Mesenteric fat pad (tissue), 1 donor: ENCODE data around the gene IQCK. TPM values are rescaled to one million over a fixed set of nuclear protein-coding genes. Genes with fewer than 3 reads are reported as not detected.
"Not testable (repeated sequence)": the region's sequence is repeated elsewhere in the genome, so short reads cannot be mapped to it uniquely, and the experiment has no call there.

Experiments used
- DNase-seq: peaks from one replicate; pipeline ENCODE4 v3.0.0-alpha.2; 2020; ENCODE audit warnings: low spot score
- total RNA-seq: library from RNA; stranded (reverse); fragmentation: NEBNext Ultra II Directional; extraction: Animal tissue kit (Norgen Biotek cat#: 25700); gene quantifications from one replicate; pipeline ENCODE4 v1.2.1, GENCODE V29; 2021
- donor health status: DM: yes; HTN: yes; CAD: no.

Gene IQCK
- total RNA-seq, 1 donor from 2014 or later, result 9.7 TPM

DNA sequence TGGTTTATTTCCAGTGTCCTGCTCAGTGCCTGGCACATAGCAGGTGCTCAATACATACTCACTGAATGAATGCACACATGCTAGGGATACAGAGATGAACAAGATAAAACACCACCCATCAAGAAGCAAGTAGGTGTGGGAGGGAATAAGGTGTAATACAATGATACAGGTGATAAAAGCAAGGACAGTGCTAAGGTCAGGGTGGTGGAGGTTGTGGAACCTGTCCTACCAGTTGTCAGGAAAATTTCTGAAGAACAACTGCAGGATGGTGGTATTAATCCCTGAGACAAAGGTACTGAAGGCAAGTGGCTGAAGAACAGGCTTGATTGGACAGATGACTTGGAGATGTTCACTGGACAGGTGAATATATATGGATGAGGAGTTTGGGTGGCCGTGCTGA is 1.9 kb upstream of the IQCK start:
- no peak for DNase-seq

DNA sequence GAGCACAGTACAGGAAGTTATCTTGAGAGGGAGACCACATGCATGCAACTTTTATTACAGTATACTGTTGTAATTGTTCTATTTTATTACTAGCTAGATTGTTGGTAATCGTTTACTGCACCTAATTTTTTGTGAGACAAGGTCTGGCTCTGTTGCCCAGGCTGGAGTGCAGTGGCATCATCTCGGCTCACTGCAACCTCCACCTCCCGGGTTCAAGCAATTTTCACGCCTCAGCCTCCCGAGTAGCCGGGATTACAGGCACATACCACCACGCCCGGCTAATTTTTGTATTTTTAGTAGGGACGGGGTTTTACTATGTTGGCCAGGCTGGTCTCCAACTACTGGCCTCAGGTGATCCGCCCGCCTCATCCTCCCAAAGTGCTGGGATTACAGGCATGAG is 1.3 kb upstream of the IQCK start:
- DNase-seq, result not testable (repeated sequence)

DNA sequence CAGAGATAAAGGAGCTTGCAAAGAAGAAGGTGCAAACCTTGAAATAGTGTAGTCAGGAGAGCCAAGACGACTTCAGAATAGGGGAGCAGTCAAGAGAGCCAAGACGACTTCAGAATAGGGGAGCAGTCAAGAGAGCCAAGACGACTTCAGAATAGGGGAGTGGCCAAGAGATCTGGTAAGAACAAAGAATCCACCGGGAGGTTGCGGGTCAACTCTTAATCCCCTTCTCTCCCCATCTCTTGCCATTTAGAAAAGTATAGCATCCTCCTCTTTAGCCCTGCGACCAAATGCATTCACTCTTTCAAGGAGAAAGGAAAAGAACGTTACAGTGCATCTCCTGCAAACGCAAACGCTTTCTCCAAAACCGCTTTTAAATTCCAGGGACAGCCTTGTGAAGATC is 757 bp upstream of the IQCK start:
- DNase-seq, result no peak

DNA sequence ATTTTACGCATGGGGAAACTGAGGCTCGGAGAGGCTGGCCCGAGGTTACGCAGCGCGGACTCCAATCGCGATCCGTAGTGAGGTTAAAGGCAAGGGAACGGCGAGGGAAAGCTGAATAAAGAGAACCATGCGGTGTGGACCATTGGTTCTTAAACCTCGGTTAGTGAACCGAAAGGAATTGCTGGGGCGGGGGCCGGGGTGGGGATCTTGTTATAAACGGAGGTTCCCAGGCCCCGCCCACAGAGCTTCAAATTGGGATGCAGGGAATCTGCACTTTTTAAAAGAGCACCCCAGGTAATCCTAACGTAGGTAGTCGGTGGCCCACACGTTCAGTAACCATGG is 524 bp downstream of the IQCK start:
- DNase-seq, result no peak

DNA sequence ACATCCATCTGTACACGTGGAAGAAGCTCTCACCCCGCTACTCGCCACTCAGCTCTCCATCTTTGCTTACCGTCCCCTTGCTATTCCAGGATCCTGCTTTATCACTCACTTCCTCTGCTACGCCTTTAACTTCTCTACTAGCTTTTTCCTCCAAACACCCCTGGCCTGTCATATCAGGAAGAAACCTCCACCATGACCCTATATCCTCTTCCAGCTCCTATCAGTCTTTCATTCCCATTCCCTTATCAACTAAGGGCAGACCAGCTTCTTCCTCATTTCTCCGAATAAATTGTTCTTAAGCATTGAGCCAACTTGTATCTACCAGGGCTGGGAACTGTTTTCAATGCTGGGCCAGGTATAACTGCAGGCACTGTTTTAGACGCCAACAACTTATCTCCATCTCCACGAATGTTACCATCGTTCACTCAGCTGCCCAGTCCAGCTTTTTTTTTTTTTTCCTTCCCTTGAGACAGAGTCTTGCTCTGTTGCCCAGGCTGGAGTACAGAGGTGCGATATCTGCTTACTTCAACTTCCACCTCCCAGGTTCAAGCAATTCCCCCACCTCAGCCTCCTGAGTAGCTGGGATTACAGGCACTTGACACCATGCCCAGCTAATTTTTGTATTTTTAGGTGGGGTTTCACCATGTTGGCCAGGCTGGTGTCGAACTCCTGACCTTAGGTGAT is 4.3 kb downstream of the IQCK start:
- no peak for DNase-seq

DNA sequence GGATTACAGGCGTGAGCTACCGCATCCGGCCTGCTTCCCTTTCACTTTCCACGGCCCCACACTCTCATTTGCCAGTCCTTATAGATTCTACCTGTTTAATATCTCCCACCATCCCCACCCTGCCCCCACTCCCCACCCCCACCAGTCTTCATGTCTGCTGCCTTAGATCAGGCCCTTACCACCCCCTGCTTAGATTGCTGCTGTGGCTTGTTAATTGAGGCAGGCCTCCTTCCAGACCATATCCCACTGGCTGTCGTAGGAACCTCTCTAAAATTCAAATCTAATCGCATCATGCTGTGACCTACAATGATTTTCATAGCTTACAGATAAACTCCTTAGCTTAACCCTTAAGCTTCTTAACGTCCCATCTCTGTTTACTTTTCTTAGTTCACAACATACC is 4.9 kb downstream of the IQCK start:
- no peak for DNase-seq

DNA sequence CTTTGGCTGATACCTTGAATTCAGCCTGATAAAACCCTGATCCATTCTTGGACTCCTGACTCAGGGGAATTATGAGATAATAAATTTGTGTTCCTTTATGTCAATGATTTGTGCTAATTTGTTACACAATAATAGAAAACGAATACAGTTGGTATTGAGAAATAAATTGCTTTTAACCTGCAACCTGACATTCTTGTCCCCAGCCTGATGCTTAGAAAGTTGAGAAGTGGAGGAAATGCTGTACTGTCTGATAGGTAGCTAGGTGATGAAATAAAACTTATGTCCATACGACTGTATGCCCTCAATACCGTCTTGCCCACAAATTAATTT is 10.5 kb downstream of the IQCK start:
- DNase-seq, result no peak

DNA sequence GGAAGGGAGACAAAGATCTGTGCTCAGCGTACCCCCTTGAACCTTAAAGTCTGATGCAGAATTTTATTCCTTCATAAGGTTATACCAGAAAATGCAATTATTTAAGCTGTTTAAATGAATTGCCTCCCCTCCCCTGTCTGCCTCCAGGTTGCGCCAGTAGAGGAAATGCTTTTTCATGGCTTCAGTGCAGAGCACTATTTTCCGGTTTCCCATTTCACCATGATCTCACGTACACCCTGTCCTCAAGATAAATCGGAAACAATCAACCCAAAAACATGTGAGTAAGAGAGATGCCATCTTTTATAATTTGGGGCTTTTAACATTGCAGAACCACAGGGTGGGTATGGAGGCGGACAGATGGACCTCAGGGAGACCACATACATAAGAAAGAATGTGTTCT is 15.5 kb downstream of the IQCK start:
- DNase-seq, result no peak

DNA sequence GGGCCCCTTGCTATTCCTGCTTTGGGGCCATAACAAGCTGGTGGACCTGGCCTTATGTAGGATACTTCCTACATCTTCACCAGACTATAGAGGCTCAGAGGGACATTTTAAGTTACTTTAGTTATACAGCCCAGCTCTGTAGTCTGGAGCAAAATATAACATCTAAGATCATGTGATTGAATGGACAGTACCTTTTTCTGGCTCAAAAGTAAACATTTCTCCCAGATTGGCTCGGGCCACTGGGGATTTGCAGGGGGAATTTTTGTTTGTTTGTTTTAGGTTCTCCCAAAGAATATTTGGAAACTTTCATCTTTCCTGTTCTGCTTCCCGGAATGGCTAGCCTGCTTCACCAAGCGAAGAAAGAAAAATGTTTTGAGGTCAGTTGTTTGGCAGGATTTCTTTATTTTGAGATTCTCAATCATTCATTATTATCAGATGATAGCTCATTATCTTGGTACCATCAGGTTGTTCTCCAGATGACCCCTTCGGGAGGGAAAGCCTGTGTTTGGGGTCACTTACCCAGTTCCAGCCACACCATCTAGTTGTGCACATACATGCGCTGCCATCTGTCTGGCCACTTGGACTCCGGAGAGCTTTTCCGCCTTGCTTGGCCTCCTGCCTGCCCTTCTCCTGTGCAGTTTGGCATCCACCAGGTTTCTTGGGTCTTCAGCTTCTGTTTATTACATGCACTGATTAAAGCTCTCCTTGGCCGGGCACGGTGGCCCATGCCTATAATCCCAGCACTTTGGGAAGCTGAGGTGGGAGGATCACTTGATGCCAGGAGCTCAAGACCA is 17.2 kb downstream of the IQCK start:
- DNase-seq, result no peak

DNA sequence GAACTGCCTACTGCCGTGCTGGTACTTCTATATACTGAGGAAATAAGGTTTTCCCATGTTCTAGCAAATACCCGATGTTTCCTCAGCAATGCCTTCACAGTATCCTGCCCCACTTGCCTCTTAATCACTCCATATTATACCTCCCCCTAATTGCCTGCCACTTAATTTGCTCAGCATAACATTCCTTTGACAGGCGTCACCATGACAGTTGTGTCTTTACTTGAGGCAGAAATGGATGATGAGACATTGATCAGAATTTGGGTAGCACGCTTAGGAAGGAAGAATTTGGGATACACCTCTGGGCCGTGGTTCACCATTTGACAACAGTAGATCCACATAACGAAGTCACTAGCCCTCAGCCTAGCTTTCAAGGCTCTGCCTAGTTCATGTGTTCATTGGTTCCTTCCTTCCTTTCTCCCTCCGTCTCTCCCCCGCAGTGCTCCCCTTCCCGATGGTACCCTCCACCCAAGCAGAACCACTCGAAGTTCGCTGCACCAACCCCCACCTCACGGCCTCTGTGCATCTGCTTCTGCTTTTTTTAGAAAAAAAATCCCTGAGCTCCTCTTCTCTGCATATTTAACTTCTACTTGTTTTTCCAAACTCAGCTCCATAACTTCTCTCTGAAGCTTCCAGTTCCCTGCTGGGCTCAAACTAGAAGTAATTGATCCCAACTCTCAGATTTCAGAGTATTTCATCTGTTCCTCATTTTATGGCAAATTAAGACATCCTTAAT is 19.4 kb downstream of the IQCK start:
- no peak for DNase-seq

DNA sequence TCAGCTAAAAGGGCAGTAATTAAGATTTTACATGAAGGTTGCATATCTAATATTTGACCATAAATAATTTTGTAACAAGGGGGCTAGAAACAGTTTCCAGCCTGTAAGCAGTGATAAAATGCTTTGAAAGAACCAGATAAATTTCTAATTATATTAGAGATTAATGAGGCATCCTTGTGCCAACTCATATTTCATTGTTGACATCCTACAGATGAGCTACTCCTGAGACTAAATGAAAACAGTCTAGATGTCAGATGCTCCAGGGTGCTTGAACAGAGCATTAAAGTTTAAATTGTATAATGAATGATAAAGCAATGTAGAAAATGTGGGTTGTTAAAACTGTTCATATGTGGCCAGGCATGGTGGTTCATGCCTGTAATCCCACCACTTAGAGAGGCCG is 23.3 kb downstream of the IQCK start:
- no peak for DNase-seq

DNA sequence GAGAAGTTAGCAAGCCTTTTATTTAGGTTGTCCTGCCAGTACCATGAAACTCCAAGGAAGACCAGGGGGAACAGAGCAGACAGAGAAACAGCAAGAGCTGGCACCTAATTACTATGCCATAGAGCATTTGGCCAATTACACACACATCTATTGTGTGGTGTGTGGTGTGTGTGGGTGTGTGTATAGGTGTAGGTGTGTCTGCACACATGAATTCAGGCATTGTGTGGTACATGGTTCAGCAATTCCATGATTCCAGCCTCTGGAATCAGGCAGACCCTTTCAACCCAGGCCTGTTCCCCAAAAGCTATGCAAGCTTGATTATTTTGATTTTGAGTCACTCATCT is 25.7 kb downstream of the IQCK start:
- DNase-seq, result no peak

DNA sequence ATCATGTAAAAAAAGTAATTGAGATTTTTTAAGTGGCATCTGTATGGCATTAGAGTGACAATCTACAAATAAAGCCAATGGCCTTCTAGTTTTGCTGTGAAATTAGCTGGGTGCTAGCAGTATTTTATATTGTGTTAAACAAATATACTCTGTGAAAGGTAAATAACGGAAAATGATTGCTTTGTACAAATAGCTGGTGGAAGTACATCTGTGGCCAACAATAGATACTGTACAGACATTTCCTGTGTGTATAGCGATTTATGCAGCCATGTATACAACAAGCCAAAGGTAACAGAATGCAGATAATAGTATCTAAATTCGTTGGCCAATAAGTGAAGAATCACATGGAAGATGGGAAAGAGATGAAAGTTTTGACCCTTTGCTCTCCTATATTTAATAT is 26.6 kb downstream of the IQCK start:
- DNase-seq, result no peak

DNA sequence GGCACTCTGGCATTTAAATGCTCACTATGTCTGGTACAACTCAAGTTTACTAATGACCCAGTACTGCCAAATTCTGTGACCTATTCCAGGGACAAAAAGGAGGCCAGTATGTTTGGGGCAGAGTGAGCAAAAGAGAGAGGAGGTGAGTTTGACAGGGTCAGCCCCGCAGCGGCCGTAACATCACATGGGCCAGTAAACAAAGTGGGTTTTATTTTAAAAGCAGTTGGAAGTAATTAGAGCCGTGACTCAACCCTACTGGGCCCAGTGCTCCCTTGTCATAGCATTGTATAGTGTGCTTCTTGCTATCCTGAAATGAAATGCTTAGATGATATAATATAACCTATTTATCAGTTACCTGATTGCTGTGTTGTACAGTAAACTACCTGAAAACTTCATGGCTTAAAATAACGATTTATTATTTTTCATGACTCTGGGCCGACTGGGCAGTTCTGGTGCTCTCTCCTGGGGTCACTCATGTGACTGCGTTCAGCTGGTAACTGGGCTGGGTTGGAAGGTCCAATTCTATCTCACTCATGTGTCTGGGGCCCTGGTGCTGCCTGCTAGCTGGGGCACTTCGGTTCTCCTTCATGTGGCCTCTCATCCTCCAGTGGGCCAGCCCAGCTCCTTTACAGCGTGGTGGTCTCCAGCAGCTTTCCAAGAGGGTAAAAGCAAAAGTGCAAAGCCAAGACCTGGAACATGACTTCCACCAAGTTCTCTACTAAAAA is 27.4 kb downstream of the IQCK start:
- DNase-seq, result no peak

DNA sequence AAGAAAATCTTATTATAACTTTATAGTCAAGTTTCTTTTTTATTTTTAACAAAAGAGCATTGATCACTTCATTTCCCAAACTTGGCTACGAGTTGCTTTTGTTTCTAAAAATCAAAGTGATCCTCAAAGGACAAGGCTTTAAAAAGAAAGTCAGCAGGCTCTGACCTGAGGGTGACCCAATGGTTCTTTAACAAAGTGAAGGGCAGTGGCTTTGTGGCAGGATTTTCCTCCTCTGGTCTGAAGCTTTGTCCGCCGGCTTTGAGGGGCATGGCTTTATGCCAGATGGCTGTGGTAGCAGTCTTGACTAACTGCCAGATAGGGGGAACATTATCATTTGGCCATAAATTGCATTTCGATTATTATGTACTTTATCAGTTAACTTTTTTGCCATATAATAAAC is 28.5 kb downstream of the IQCK start:
- DNase-seq, result no peak

DNA sequence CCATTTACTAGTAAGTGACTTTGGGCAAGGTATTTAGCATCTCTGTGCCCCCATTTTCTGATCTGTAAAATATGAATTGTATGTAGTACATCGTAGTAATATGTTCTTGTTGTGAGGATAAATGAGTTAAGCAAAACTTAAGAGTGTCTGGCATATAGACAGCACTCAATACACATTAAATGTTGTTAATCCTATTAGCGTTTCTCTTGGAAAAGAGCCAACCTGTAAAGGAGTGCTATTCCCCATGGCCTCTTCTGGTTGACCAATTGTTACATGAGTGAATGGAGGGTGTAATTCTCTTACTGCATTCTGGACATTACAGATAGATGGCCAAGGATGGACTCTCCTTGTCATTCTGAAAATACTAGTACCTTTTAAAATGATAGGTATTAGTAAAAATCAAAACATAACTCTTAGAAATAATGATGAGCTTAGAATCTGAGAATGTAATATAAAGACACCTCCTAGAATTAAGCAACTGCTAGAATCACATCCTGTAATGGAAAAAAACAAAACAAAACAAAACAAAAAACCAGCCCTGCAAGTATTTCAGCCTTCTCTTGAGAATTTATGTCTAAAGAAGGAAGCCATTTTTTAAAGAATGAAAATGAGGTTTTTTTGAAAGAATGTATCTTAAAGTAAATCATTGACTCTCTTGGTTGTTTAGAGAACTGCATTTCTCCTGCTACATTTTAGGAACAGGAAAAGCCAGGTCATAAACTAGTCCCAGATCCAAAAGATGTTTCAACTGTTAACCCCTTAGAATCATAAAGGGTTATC is 30.5 kb downstream of the IQCK start:
- no peak for DNase-seq

DNA sequence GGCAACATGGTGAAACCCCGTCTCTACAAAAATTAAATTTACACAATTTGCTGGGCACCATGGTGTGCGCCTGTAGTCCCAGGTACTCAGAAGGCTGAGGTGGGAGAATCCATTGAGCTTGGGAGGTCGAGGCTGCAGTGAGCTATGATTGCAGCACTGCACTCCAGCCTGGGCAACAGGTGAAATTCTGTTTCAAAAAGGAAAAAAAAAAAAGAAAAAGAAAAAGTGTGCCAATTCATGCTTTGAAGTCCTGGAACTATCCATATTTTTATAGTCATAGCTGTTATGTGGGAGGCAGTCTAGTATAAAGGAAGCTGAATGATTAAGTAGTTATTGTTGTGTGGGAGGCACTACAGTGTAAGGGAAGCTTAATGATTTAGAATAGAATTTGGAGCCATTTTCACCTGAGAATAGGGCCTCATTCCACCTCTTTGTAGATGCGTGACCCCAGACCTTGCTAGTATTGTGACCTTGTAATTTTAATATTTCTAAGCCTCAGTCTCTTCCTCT is 31.6 kb downstream of the IQCK start:
- DNase-seq, result no peak

DNA sequence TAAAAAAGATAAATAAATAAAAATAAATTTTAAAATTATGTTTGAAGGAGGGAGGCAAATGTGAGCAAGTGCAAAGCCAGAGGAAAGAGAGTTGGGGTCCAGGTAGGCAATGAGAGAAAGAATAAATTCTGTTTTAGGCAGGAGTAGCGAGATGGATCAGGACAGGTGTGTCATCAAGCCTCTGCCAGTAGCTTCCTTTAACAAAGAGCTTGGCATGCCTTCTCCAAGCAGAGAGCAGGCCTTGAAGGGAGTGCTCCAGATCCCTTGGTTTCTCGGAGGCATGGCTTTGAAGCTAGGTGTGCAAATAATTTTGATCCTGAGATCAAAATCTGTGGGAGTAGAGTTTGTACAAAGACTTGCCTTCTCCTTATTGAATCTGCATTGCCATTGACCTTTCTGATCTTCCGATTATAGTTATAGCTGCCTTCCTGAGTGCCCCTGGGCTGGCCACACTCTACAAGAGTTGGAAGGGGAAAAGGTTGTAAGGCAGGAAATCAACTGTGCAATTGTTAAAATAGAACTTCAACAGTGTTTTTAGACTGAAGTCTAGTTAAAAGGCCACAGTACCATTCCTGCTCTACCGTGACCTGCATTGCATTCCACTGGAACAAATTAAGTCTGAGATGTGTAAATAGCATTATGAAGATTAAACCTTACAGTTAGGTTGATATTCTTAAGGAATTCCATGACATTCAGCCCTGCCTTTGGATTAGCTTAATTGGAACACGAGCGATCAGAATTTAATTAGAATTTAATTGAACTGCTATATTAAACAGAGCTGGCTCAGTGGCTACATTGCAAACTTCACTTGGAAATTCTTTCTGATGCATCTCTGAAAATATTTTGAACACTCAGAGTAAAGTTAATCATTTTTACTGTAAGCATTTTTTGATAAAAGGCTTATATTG is 33.7 kb downstream of the IQCK start:
- no peak for DNase-seq

DNA sequence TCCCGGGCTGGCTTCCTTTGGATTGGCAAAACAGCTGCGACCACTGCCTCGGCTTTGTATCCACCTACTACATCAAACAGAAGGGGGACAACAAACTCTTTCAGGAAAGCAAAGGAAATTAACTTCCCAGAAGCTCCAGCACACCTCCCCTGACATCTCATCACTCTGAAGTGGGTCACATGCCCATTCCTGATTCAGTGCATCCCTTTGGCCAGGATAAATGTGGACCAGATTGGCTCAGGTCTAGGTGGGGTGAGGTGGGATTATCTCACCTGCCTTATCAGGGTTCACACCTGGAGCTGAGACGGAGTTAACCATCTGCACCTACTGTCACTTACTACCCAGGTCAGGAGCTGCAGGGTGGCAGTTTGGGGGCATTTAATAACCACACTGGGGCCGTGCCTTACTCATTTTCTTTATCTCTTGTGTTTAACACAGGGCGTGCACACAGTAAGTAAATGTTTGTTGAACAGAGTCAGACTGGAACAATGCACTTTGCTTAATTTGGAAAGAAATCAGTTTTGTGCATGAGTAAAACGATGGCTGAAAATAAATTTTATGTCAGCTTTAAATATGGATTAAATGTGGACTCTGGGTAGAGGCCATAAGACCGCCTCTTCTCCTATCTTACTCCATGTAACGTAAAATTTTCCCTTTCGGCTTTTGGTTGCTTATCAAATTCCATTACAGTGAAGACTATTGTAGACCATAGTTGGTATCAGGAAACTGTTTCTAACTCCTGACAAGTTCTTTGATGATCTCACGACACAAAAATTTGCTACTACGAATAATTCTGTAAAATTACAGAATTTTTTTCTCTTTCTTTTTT is 36.0 kb downstream of the IQCK start:
- no peak for DNase-seq
